NCI-H187 (cell line): ENCODE results near the gene ZNF66.
"Not testable (repeated sequence)": the region's sequence is repeated elsewhere in the genome, so short reads cannot be mapped to it uniquely, and the experiment has no call there.

Experiments used
- DNase-seq, 2 experiments: peaks; one replicate each; lab custom pipeline; 2025; lab: John Stamatoyannopoulos, UW

ZNF66 gene

DNA sequence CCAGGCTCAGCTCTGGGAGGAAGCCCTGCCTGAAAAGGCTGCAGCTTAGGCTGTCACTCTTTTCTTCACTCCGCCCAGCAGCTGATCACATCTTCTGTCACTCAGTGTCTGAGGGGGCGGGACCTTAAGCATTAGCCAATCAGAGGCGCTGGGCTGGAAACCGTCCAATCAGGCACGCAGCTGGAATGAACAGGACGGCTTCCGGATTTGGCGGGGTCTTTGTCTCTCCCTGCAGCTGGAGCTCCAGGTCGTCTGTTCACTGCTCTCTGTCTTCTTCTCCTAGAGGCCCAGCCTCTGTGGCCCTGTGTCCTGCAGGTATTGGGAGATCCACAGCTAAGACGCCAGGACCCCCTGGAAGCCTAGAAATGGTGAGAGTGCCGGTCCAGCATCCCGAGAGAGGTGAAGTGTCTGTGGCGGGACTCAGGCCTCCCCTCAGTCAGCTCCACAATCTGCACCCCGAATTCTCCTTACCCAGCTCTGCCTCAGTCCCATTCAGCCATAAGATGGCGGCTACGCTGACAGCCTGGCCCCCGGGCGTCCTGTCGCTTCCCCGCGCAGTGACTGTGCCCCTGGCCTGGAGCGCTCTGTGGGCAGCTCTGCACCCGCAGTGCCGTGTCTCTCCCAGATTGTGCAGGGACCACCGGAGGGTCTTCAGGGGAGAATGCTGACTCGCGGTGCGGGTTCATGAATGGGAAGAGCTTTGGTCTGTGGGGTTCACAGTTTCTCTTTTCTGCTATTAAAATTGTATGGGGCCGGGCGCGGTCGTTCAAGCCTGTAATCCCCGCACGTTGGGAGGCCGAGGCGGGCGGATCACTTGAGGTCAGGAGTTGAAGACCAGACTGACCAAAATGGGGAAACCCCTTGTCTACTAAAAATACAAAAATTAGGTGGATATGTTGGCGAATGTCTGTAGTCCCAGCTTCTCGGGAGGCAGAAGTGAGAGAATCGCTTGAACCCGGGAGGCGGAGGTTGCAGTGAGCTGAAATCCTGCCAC is at the start of gene ZNF66:
ZNF66 (plus strand) TSS at position 222 of the 994 bp plus-strand sequence; CDS start at position 366, 144 bp downstream.
- DNase-seq, result peak; percentile 85 to 87

- DNase-seq, result not testable (repeated sequence)
Observed at GRCh38 chr19:20750169-20750568, 25.9 kb upstream of the ZNF66 start.

- DNase-seq, result not testable (repeated sequence)
Observed at GRCh38 chr19:20752291-20752690, 23.8 kb upstream of the ZNF66 start.

- not testable (repeated sequence) for DNase-seq
Observed at GRCh38 chr19:20769225-20769736, 6.8 kb upstream of the ZNF66 start.

- DNase-seq, result no peak
Observed at GRCh38 chr19:20787786-20788185, 11.7 kb downstream of the ZNF66 start.

- DNase-seq, result no peak
Observed at GRCh38 chr19:20791806-20792205, 15.7 kb downstream of the ZNF66 start.

GRCh38 chr19:20806311-20807262 is 30.5 kb downstream of the ZNF66 start:
- DNase-seq, result not testable (repeated sequence)

DNA sequence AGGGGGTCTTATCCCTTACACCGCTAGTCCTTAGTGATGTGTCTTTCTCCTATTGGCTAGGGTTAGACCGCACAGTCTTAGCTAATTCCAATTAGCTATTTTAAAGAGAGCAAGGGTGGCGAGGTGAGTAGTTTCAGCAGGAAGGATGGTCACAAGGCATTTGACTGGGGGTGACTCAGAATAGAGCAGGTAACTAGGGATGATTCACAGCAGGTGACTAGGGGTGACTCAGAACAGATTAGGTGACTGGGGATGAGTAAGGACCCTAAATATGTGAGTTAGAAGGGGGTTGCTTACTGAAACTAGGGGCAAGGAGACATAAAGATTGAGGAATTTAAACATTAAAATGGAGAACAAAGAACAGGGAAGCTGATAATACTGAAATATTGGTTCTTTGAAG is 64.3 kb downstream of the ZNF66 start:
- DNase-seq, result no peak
